GM12872 (cell line): Measurements from ENCODE around the gene IFNL3.

Experiments used
- TF ChIP-seq, protein P1 (sequence below): IDR thresholded peaks from 3 replicates; pipeline ENCODE4 v1.5.1; 2011; ENCODE audit warnings: low read depth, mild to moderate bottlenecking, low read length, moderate library complexity; ENCODE audit not compliant: insufficient read depth

IFNL3 gene

DNA sequence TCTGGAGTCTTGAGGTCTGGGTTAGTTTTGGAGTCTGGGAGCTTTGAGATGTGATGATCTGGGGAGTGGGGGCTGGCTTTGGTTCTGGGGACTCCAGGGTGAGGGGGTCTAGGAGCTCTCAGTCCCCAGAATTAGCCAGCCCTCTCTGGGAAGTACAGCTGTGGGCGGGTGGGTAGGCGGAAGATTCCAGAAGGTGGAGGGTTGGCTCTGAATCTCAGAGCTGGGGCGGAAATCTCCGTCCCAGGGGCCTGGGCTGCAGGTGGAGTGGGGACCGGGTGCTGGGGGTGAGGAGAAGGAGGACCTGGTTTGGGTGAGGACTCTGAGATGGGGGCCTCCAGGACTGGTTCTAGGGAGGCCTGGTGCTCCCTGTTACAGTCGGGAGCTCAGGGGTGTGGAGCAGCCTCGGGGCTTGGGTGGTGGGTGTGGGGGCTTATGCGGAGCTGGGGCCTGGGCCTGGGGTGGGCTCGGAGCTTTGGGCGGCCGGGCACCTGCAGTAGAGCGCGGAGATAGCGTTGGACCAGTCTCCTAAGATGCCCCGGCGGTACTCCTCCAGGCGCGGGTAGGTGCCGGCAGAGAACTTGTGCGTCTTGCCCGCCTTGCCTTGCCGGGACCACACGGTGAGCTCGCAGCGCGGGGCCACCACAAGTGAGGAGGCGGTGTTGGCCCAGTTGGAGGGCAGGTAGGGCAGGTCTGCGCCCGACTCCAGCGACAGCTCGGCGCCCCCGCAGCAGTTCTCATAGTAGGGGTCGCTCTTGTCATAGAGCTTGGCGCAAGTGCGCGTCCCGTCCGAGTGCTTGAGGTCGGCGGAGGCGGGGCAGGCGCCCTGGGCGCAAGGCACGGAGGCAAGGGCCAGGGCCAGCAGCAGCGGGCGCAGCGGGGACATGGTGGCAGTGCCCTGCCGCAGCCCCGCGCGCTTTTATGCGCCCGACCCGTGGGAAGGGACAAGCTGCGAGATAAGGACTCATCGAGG is 41.1 kb downstream of the IFNL3 start, which contains the start of gene SYCN:
Gene SYCN (minus strand): TSS at position 892 of the 970 bp plus-strand sequence. CDS start 9 bp downstream, at position 883.
- TF ChIP-seq, protein P1, sequence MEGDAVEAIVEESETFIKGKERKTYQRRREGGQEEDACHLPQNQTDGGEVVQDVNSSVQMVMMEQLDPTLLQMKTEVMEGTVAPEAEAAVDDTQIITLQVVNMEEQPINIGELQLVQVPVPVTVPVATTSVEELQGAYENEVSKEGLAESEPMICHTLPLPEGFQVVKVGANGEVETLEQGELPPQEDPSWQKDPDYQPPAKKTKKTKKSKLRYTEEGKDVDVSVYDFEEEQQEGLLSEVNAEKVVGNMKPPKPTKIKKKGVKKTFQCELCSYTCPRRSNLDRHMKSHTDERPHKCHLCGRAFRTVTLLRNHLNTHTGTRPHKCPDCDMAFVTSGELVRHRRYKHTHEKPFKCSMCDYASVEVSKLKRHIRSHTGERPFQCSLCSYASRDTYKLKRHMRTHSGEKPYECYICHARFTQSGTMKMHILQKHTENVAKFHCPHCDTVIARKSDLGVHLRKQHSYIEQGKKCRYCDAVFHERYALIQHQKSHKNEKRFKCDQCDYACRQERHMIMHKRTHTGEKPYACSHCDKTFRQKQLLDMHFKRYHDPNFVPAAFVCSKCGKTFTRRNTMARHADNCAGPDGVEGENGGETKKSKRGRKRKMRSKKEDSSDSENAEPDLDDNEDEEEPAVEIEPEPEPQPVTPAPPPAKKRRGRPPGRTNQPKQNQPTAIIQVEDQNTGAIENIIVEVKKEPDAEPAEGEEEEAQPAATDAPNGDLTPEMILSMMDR: no peak

DNA sequence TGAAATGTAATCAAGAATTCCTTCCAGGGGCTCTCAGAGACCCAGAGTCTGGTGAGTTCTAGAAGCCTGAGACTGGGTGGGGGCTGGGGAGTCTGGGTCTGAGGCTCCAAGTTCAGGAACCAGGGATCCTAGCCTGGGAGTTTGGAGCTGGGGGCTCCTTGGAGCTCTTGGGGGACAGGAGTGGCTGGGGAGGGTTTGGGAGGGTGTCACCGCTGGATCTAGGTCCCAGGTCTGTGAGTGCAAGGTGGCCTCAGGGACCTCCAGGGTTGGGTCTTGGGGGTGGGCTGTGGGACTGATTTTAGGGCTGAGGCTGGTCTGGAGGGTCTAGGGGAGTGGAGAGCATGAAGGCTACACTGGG is 41.8 kb downstream of the IFNL3 start:
- TF ChIP-seq, protein P1: no peak

DNA sequence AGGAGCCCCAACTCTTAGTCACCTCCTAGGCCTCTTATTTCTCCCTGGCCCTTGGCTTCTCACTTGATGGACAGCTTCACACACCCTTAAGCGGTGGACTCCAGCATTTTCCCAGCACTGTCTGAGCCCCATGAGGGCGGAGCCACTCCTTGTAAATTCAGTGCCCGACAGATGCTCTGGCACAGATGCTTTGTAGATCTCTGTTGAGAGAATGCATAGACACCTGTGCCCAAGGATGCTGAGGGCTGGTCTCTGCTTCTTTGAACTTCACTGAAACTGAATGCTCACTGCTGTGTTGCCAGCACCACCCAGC is 44.0 kb downstream of the IFNL3 start:
- TF ChIP-seq, protein P1: no peak

DNA sequence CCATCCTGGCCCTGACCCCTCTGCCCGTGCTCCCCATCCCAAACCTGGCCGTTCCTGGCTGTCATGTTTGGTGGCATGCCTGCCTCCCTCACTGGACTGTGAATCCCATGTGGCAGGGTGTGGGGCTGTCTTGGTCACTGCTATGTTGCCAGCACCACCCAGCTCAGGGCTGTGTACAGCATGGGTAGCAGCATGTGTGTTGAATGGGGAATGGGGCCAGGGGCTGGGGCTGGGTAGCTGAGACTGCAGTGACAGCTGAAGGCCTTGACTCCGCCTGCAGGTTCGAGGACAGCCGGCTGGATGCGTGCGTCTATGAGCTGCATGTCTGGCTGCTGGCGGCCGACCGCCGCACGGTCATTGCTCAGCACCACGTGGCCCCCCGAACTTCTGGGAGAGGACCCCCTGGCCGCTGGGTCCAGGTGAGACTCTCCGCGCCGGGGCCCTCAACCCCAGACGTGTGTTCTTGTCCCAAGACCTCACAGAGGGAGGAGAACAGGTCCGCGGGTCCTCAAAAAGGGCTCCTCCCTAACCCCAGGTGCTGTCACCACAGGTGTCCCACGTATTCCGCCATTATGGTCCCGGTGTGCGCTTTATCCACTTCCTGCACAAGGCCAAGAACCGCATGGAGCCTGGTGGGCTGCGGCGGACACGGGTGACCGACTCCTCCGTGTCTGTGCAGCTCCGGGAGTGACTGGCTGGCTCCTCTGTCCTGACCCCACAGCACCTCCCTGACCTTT is 44.6 kb downstream of the IFNL3 start:
- TF ChIP-seq, protein P1: no peak

DNA sequence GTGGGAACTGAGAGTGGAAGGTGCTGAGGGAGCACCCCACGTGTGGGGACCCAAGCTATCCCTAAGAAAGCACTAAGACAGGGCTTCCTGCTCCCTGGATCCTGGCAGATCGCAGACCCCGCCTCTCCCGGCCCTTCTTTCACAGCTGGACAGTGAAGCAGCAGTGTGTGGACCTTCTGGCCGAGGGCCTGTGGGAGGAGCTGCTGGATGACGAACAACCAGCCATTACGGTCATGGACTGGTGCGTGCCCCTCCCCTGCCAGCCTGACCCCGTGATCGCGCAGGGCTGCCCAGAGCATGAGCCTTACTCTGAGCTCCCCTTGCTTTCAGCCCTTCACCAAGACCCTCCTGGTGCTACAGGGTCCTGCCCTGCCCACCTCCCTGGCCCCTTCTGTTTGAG is 45.8 kb downstream of the IFNL3 start:
- TF ChIP-seq, protein P1: no peak

DNA sequence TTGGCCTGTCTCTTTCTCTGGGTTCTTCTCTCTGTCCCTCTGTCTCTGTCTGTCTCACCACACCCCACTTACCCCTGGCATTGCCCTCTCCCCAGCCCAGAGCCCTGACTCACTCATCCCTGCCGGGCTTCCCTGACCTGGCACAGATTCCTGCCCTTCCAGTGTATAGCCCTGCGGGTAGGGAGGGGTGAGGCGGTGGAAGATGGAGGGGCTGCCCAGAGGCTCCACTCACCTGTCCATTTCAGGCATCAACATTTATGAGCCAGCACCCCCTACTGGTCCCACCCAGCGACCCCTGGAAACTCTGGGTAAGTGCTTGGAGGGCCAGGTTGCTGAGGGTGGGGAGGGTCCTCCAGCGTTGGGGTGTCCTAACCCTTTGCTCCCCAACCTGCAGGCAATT is 47.0 kb downstream of the IFNL3 start:
- TF ChIP-seq, protein P1: no peak

DNA sequence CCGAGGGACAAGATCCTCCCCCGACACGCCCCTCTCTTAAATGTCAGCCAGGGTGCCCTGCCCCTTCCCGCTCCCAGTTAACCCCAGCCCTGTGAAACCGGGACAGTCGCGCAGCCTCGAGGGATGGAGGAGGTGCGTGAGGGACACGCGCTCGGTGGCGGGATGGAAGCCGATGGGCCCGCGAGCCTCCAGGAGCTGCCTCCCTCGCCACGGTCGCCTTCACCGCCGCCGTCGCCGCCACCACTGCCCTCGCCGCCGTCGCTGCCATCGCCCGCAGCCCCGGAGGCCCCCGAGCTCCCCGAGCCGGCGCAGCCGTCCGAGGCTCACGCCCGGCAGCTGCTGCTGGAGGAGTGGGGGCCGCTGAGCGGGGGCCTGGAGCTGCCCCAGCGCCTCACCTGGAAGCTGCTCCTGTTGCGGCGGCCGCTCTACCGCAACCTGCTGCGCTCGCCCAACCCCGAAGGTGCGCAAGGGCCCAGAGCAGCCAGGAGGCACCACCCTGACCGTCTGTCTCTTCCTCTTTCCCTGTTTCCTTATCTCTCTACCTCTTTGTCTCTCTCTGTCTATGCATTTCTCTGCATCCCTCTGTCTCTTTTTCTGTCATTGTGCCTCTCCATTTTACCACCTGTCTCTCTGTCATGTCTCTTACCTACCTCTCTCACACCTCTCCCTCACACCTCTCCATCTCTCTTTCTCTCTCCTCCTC is 47.8 kb downstream of the IFNL3 start, which contains the start of gene NCCRP1:
Gene NCCRP1 (plus strand): TSS at position 105 of the 703 bp plus-strand sequence. CDS start 19 bp downstream, at position 124.
- TF ChIP-seq, protein P1: no peak
